A549 (cell line): ENCODE data around the gene PDLIM3. TPM values are rescaled to one million over a fixed set of nuclear protein-coding genes. Genes with fewer than 3 reads are reported as not detected.

Source experiments
- ATAC-seq, 2 experiments: fragments of 200-7000 bp in 1 of 2; fragments of >200 bp in 1 of 2; cut with Nextera tagmentation in 1 of 2; cut with Tn5 transposase in 1 of 2; 3 replicates each; pipeline versions ENCODE4 v1.8.0 to v1.9.1; 2018 to 2020; ENCODE audit warnings: mild to moderate bottlenecking in 1 of 2, moderate library complexity in 1 of 2
- CTCF ChIA-PET: fragments of 300-600 bp; sonication (Branson Sonifier 250); formaldehyde crosslinking; extraction: SDS; loops from one replicate; lab custom pipeline; 2021; ENCODE audit warnings: antibody characterized with exemption, inconsistent platforms; lab: Yijun Ruan, JAX
- POLR2A ChIA-PET: fragments of 350-600 bp; formaldehyde crosslinking; extraction: SDS; loops from one replicate; lab custom pipeline; 2021; ENCODE audit warnings: antibody characterized with exemption, inconsistent platforms; lab: Yijun Ruan, JAX
- DNase-seq, 2 experiments: peaks; one replicate each; pipeline versions ENCODE4 v3.0.0 to v3.0.0-alpha.2; 2011 to 2016; ENCODE audit warnings: low read depth in 1 of 2, low spot score in 1 of 2
- FAIRE-seq: peaks from 2 replicates; lab custom pipeline; 2011; peaks lifted over from hg19 to GRCh38; lab: Jason Lieb, UNC
- H3K27ac ChIP-seq, 2 experiments: fragments of >200 bp; sonication (Bioruptor Twin); formaldehyde crosslinking; 3 replicates each; pipeline ENCODE4 v1.5.1; 2016 to 2017
- H3K4me1 ChIP-seq: fragments of >200 bp; sonication (Bioruptor Twin); formaldehyde crosslinking; 3 replicates; pipeline ENCODE4 v1.6.1; 2016
- H3K4me2 ChIP-seq: fragments of >200 bp; sonication (Bioruptor Twin); formaldehyde crosslinking; 3 replicates; pipeline ENCODE4 v1.6.1; 2016
- H3K4me3 ChIP-seq: fragments of >200 bp; sonication (Bioruptor Twin); formaldehyde crosslinking; 3 replicates; pipeline ENCODE4 v1.5.1; 2016
- H3K9me3 ChIP-seq: fragments of >200 bp; sonication (Bioruptor Twin); formaldehyde crosslinking; 3 replicates; pipeline ENCODE4 v1.6.1; 2016
- BHLHE40 ChIP-seq: IDR thresholded peaks from 2 replicates; pipeline ENCODE4 v1.6.1; 2012; ENCODE audit warnings: low read depth, low read length, inconsistent platforms
- CBX8 ChIP-seq: fragments of 200-600 bp; sonication (generic); IDR thresholded peaks from 2 replicates; pipeline ENCODE4 v1.6.1; 2016
- CEBPB ChIP-seq, 2 experiments: fragments of >200 bp in 1 of 2; sonication (Bioruptor Twin) in 1 of 2; formaldehyde crosslinking in 1 of 2; IDR thresholded peaks; 2 replicates each; pipeline ENCODE4 v1.6.1; 2012 to 2016
- E2F6 ChIP-seq: IDR thresholded peaks from 2 replicates; pipeline ENCODE4 v1.6.1; 2012; ENCODE audit warnings: low read depth, borderline replicate concordance
- EHF ChIP-seq: fragments of 250-450 bp; sonication (Bioruptor Pico); IDR thresholded peaks from 2 replicates; pipeline ENCODE4 v1.5.0; 2020; ENCODE audit warnings: mild to moderate bottlenecking
- EHMT2 ChIP-seq: fragments of 200-600 bp; sonication (generic); IDR thresholded peaks from 2 replicates; pipeline ENCODE4 v1.6.1; 2016; ENCODE audit warnings: antibody characterized with exemption, low read depth, mild to moderate bottlenecking, moderate library complexity
- EP300 ChIP-seq, 2 experiments: fragments of >200 bp; sonication (Bioruptor Twin); formaldehyde crosslinking; IDR thresholded peaks; 2 replicates in 1 of 2; 3 replicates in 1 of 2; pipeline ENCODE4 v1.6.1; 2016 to 2017
- ESRRA ChIP-seq: fragments of 150-350 bp; IDR thresholded peaks from 2 replicates; pipeline ENCODE4 v1.6.1; 2014; ENCODE audit warnings: mild to moderate bottlenecking, low read length, borderline replicate concordance
- FOSB ChIP-seq: fragments of 250-450 bp; sonication (Bioruptor Pico); IDR thresholded peaks from 2 replicates; pipeline ENCODE4 v1.5.0; 2020; ENCODE audit warnings: mild to moderate bottlenecking, moderate library complexity
- HDAC2 ChIP-seq: fragments of 200-600 bp; sonication (generic); IDR thresholded peaks from 2 replicates; pipeline ENCODE4 v1.6.1; 2016
- HMGXB4 ChIP-seq: fragments of 250-450 bp; sonication (Bioruptor Pico); IDR thresholded peaks from 2 replicates; pipeline ENCODE4 v1.5.0; 2021; ENCODE audit warnings: mild to moderate bottlenecking, moderate library complexity, borderline replicate concordance
- JUNB ChIP-seq: fragments of >200 bp; sonication (Bioruptor Twin); formaldehyde crosslinking; IDR thresholded peaks from 2 replicates; pipeline ENCODE4 v1.6.1; 2016
- KDM1A ChIP-seq: fragments of 200-600 bp; sonication (generic); IDR thresholded peaks from 2 replicates; pipeline ENCODE4 v1.6.1; 2016; ENCODE audit warnings: low read depth, mild to moderate bottlenecking
- KDM5A ChIP-seq: fragments of 200-600 bp; sonication (generic); IDR thresholded peaks from 2 replicates; pipeline ENCODE4 v1.6.1; 2016; ENCODE audit warnings: antibody characterized with exemption, mild to moderate bottlenecking
- MAZ ChIP-seq: fragments of 150-350 bp; IDR thresholded peaks from 2 replicates; pipeline ENCODE4 v1.6.1; 2014; ENCODE audit warnings: antibody characterized with exemption, low read depth, low read length, borderline replicate concordance
- NR3C1 ChIP-seq: fragments of >200 bp; sonication (Bioruptor Twin); formaldehyde crosslinking; IDR thresholded peaks from 3 replicates; pipeline ENCODE4 v1.6.1; 2017
- RARB ChIP-seq: fragments of 250-450 bp; sonication (Bioruptor Pico); IDR thresholded peaks from 2 replicates; pipeline ENCODE4 v1.8.0; 2021; ENCODE audit warnings: mild to moderate bottlenecking, moderate library complexity
- RCOR1 ChIP-seq: fragments of 150-350 bp; IDR thresholded peaks from 2 replicates; pipeline ENCODE4 v1.6.1; 2014; ENCODE audit warnings: antibody characterized with exemption, low read length, low read depth
- SMC3 ChIP-seq: fragments of >200 bp; sonication (Bioruptor Twin); formaldehyde crosslinking; IDR thresholded peaks from 3 replicates; pipeline ENCODE4 v1.6.1; 2018; ENCODE audit warnings: inconsistent platforms
- TFCP2L1 ChIP-seq: fragments of 250-450 bp; sonication (Bioruptor Pico); IDR thresholded peaks from 2 replicates; pipeline ENCODE4 v1.5.0; 2021; ENCODE audit warnings: mild to moderate bottlenecking
- ZC3H11A ChIP-seq: fragments of 450-650 bp; IDR thresholded peaks from 2 replicates; pipeline ENCODE4 v1.6.1; 2014; ENCODE audit warnings: antibody characterized with exemption, mild to moderate bottlenecking
- ZFP36 ChIP-seq: fragments of 450-650 bp; IDR thresholded peaks from 2 replicates; pipeline ENCODE4 v1.6.1; 2014; ENCODE audit warnings: borderline replicate concordance; ENCODE audit not compliant: partially characterized antibody
- WGBS: methylation state at CpG from one replicate; pipeline ENCODE4 v1.1.6; 2017; ENCODE audit errors: missing lambda C conversion rate; 5-methylcytosine and 5-hydroxymethylcytosine counted together
- polyA plus RNA-seq, 4 experiments: library from polyadenylated mRNA; depleted of rRNA in 3 of 4; stranded (reverse); fragments of >200 nt; fragmentation: RNase III in 1 of 4; extraction: RNeasy Plus Mini Kit Qiagen cat#74134 plus additional on column Dnase treatment in 1 of 4; gene quantifications; 2 replicates in 3 of 4; 3 replicates in 1 of 4; pipeline ENCODE4 v1.2.3, GENCODE V29; 2011 to 2017
- TF ChIP-seq, protein P1 (sequence below): fragments of 200-600 bp; sonication (generic); IDR thresholded peaks from 2 replicates; pipeline ENCODE4 v1.6.1; 2016; ENCODE audit warnings: antibody characterized with exemption, mild to moderate bottlenecking, moderate library complexity
- TF ChIP-seq, protein P2 (sequence below): fragments of >200 bp; sonication (Bioruptor Twin); formaldehyde crosslinking; IDR thresholded peaks from 2 replicates; pipeline ENCODE4 v1.6.1; 2016
- TF ChIP-seq, protein P3 (sequence below): fragments of 450-650 bp; IDR thresholded peaks from 2 replicates; pipeline ENCODE4 v1.6.1; 2014; ENCODE audit warnings: antibody characterized with exemption

PDLIM3 gene
- polyA plus RNA-seq, 2 of the 4 experiments (the other 2 are of a cell fraction) = 0.18 to 0.37 TPM

- no peak for ATAC-seq
- WGBS = 0% methylated on average over 2 of the region's 2 CpGs
- FAIRE-seq = no peak
- no peaks in the 10 kb centered on the region; the same call in 2 of the 3 replicates for H3K9me3 ChIP-seq
- no peak overlapping the region for H3K4me2 ChIP-seq
- no peak for TF ChIP-seq EHF (CRISPR knock-in tag)
- no peak for TF ChIP-seq EHMT2
- TF ChIP-seq, all 56 proteins: peak for 0
- H3K4me3 ChIP-seq = no peak overlapping the region
- no peaks in the 10 kb centered on the region for H3K4me1 ChIP-seq
- ChIA-PET POLR2A (no interaction called here), CTCF (no interaction called here)
- H3K27ac ChIP-seq = no peak overlapping the region
- no peak for DNase-seq
These were observed 46.7 kb downstream of the PDLIM3 start for GRCh38 chr4:185488650-185489049.

GRCh38 chr4:185481401-185481800 lies 53.9 kb downstream of the PDLIM3 start:
- no peak overlapping the region for H3K27ac ChIP-seq
- TF ChIP-seq RARB (CRISPR knock-in tag) (no peak), NR3C1 (no peak), EHF (CRISPR knock-in tag) (no peak), SMC3 (no peak), BHLHE40 (no peak), KDM1A (no peak), TFCP2L1 (CRISPR knock-in tag) (no peak), E2F6 (no peak), FOSB (CRISPR knock-in tag) (no peak), ZC3H11A (no peak)
- TF ChIP-seq, protein P1, sequence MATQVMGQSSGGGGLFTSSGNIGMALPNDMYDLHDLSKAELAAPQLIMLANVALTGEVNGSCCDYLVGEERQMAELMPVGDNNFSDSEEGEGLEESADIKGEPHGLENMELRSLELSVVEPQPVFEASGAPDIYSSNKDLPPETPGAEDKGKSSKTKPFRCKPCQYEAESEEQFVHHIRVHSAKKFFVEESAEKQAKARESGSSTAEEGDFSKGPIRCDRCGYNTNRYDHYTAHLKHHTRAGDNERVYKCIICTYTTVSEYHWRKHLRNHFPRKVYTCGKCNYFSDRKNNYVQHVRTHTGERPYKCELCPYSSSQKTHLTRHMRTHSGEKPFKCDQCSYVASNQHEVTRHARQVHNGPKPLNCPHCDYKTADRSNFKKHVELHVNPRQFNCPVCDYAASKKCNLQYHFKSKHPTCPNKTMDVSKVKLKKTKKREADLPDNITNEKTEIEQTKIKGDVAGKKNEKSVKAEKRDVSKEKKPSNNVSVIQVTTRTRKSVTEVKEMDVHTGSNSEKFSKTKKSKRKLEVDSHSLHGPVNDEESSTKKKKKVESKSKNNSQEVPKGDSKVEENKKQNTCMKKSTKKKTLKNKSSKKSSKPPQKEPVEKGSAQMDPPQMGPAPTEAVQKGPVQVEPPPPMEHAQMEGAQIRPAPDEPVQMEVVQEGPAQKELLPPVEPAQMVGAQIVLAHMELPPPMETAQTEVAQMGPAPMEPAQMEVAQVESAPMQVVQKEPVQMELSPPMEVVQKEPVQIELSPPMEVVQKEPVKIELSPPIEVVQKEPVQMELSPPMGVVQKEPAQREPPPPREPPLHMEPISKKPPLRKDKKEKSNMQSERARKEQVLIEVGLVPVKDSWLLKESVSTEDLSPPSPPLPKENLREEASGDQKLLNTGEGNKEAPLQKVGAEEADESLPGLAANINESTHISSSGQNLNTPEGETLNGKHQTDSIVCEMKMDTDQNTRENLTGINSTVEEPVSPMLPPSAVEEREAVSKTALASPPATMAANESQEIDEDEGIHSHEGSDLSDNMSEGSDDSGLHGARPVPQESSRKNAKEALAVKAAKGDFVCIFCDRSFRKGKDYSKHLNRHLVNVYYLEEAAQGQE = no peak
- TF ChIP-seq, protein P2, sequence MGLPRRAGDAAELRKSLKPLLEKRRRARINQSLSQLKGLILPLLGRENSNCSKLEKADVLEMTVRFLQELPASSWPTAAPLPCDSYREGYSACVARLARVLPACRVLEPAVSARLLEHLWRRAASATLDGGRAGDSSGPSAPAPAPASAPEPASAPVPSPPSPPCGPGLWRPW = no peak
- TF ChIP-seq, protein P3, sequence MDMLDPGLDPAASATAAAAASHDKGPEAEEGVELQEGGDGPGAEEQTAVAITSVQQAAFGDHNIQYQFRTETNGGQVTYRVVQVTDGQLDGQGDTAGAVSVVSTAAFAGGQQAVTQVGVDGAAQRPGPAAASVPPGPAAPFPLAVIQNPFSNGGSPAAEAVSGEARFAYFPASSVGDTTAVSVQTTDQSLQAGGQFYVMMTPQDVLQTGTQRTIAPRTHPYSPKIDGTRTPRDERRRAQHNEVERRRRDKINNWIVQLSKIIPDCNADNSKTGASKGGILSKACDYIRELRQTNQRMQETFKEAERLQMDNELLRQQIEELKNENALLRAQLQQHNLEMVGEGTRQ = no peak
- no peak overlapping the region for H3K4me2 ChIP-seq
- ChIA-PET CTCF (interaction anchor here (1.0 kb wide), 1 partner anchor 9 kb away, joined by 3 read pairs; no protein-coding TSS in a partner anchor), POLR2A (no interaction called here)
- FAIRE-seq (no peak), DNase-seq (no peak), ATAC-seq (no peak)
- 75% methylated on average over 2 of the region's 2 CpGs for WGBS
- no peaks in the 10 kb centered on the region for H3K9me3 ChIP-seq
- H3K4me3 ChIP-seq = no peak overlapping the region
- no peaks in the 10 kb centered on the region for H3K4me1 ChIP-seq

- no peak overlapping the region for H3K27ac ChIP-seq
- TF ChIP-seq HDAC2 (no peak), CEBPB (IDR thresholded peaks at IDR 0.05) (no peak), HMGXB4 (CRISPR knock-in tag) (no peak), EHF (CRISPR knock-in tag) (no peak), JUNB (no peak), BHLHE40 (no peak), NR3C1 (no peak), KDM5A (no peak), CBX8 (no peak), RCOR1 (no peak), SMC3 (no peak), MAZ (no peak), ESRRA (no peak), EP300 (IDR thresholded peaks at IDR 0.05) (no peak), ZFP36 (no peak)
- WGBS = 40% methylated on average over 15 of the region's 15 CpGs
- no peak for FAIRE-seq
- H3K4me3 ChIP-seq = no peak overlapping the region
- ATAC-seq = no peak
- no peak overlapping the region for H3K4me2 ChIP-seq
- H3K9me3 ChIP-seq = no peaks in the 10 kb centered on the region
- DNase-seq = no peak
- POLR2A ChIA-PET = no interaction called here
- no peaks in the 10 kb centered on the region for H3K4me1 ChIP-seq
- CTCF ChIA-PET = interaction anchor here (1.0 kb wide), 2 partner anchors 8 to 118 kb away, joined by 3 read pairs; no protein-coding TSS in a partner anchor
These were observed 55.1 kb downstream of the PDLIM3 start for GRCh38 chr4:185480016-185480732.
